GM10266 (cell line): ENCODE data around the gene CTCF.

Experiments used
- DNase-seq: peaks from one replicate; pipeline ENCODE4 v3.0.0; 2012; ENCODE audit errors: extremely low spot score
- TF ChIP-seq, protein P1 (sequence below): IDR thresholded peaks from 2 replicates; pipeline ENCODE4 v1.5.1; 2012; ENCODE audit warnings: mild to moderate bottlenecking, low read depth; ENCODE audit not compliant: control insufficient read depth, insufficient read depth; ENCODE audit errors: missing control alignments

Gene CTCF

GRCh38 chr16:67579686-67580085, 17.4 kb downstream of the CTCF start:
- TF ChIP-seq, protein P1, sequence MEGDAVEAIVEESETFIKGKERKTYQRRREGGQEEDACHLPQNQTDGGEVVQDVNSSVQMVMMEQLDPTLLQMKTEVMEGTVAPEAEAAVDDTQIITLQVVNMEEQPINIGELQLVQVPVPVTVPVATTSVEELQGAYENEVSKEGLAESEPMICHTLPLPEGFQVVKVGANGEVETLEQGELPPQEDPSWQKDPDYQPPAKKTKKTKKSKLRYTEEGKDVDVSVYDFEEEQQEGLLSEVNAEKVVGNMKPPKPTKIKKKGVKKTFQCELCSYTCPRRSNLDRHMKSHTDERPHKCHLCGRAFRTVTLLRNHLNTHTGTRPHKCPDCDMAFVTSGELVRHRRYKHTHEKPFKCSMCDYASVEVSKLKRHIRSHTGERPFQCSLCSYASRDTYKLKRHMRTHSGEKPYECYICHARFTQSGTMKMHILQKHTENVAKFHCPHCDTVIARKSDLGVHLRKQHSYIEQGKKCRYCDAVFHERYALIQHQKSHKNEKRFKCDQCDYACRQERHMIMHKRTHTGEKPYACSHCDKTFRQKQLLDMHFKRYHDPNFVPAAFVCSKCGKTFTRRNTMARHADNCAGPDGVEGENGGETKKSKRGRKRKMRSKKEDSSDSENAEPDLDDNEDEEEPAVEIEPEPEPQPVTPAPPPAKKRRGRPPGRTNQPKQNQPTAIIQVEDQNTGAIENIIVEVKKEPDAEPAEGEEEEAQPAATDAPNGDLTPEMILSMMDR, result no peak

GRCh38 chr16:67580202-67580601, 17.9 kb downstream of the CTCF start:
- TF ChIP-seq, protein P1, result no peak
- no peak for DNase-seq

More at GRCh38 chr16:67579686-67580085, 17.4 kb downstream of the CTCF start:
- DNase-seq, result no peak

- DNase-seq, result no peak
- TF ChIP-seq, protein P1, result no peak
These were observed 31.0 kb downstream of the CTCF start for GRCh38 chr16:67593288-67593687.

DNA sequence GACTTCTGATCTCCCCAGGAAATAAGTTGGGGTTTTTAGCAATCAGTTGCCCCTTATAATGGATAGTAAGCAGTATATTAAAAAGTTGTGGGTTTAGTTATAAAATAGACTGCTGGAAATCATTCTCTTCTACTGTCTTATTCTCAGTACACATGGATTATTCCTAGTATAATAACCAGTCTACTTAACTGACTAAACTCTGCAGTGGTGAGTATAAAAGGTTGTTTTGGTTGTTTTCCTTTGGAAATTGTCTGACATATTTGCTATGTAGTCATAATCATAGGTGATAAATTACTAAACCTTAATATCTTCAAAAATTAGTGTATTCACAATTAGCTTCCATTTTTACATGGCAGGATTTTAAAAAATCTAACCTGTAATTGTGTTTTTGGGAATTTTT, 31.4 kb downstream of the CTCF start:
- no peak for DNase-seq
- TF ChIP-seq, protein P1, result no peak

DNA sequence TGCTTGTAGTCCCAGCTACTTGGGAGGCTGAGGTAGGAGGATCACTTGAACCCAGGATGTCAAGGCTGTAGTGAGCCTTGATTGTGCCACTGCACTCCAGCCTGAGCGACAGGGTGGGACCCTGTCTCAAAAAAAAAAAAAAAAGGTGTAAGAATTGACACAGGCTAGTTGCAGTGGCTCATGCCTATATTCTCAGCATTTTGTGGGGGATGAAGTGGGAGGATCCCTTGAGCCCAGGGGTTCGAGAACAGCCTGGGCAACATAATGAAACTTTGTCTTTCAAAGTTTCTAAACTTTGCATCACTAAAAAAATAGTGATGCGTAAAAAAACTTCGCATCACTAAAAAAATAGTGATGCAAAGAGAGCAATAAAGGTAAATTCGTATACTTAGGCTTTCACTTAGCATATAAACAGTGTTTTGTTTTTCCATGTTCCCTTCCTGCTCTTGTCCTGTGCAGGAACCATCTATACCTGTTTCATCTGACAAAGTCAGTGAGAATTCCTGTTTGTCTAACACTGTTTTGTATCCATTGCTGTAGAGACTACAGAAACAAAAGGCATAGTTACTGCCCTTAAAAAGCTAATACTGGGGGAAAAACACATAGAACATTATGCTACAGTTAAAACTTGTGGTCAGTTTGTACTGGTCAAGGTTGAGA, 32.1 kb downstream of the CTCF start:
- DNase-seq, result no peak

GRCh38 chr16:67594956-67595355, 32.6 kb downstream of the CTCF start:
- TF ChIP-seq, protein P1, result no peak
- DNase-seq, result no peak

More for the DNA sequence above, 32.1 kb downstream of the CTCF start:
- TF ChIP-seq, protein P1, result no peak

DNA sequence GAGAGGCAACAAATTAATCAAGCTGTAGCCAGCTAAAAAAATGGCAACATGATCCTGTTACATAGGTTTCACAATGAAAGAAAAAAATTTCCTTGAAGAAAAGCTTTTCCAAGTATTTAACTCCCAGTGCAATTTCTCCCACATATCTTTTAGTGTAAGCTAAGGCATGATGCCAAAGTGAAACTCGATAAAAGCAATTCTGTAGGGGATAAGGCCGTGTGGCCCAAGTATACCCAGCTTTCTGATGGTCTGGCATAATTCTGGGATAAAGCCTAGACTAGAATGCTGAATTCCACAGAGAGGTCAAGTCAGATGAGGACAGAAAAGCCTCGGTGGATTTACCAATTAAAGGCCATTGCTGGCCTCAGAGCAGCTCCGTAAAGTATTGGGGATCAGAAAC, 36.2 kb downstream of the CTCF start:
- TF ChIP-seq, protein P1, result no peak

More for the DNA sequence above, 36.2 kb downstream of the CTCF start:
- DNase-seq, result no peak
